Head of caudate nucleus (tissue), 42 donors: Measurements from ENCODE around the gene LIMS4.
"Not testable (repeated sequence)": the region's sequence is repeated elsewhere in the genome, so short reads cannot be mapped to it uniquely, and the experiment has no call there.

Source experiments
- DNase-seq, 42 donors: peaks; one replicate each; pipeline versions ENCODE4 v3.0.0 to v3.0.0-alpha.2; 2020 to 2021; ENCODE audit warnings: mixed read lengths in 7 of 42
- intact Hi-C: fragments of 100-400 bp; cut with DNase I; formaldehyde crosslinking; loops from one replicate; pipeline ENCODE4 v1.15.0; 2022

Gene LIMS4

GRCh38 chr2:110456291-110457213, 16.1 kb downstream of the LIMS4 start:
- intact Hi-C loops, DNase-seq: not testable (repeated sequence)

GRCh38 chr2:110455080-110455670, 17.4 kb downstream of the LIMS4 start:
- DNase-seq, intact Hi-C loops: not testable (repeated sequence)

GRCh38 chr2:110450951-110451350, 21.7 kb downstream of the LIMS4 start:
- intact Hi-C loops, DNase-seq: not testable (repeated sequence)

- intact Hi-C loops, DNase-seq: not testable (repeated sequence)
Measured at GRCh38 chr2:110449127-110449947, 23.3 kb downstream of the LIMS4 start.

GRCh38 chr2:110446644-110447043, 26.0 kb downstream of the LIMS4 start:
- DNase-seq, intact Hi-C loops: not testable (repeated sequence)

GRCh38 chr2:110443305-110444005, 29.2 kb downstream of the LIMS4 start:
- DNase-seq, intact Hi-C loops: not testable (repeated sequence)

GRCh38 chr2:110441905-110442304, 30.7 kb downstream of the LIMS4 start:
- intact Hi-C loops, DNase-seq: not testable (repeated sequence)

GRCh38 chr2:110434565-110434964, 38.1 kb downstream of the LIMS4 start:
- intact Hi-C loops, DNase-seq: not testable (repeated sequence)

GRCh38 chr2:110425725-110426124, 46.9 kb downstream of the LIMS4 start:
- intact Hi-C loops, DNase-seq: not testable (repeated sequence)

GRCh38 chr2:110424421-110424820, 48.2 kb downstream of the LIMS4 start:
- intact Hi-C loops, DNase-seq: not testable (repeated sequence)

GRCh38 chr2:110423574-110423962, 49.0 kb downstream of the LIMS4 start:
- intact Hi-C loops = not testable (repeated sequence)

GRCh38 chr2:110422852-110423573, 49.6 kb downstream of the LIMS4 start:
- intact Hi-C loops = not testable (repeated sequence)

More at GRCh38 chr2:110423574-110423962, 49.0 kb downstream of the LIMS4 start:
- not testable (repeated sequence) for DNase-seq

GRCh38 chr2:110420641-110421354, 51.8 kb downstream of the LIMS4 start:
- DNase-seq, intact Hi-C loops: not testable (repeated sequence)

More at GRCh38 chr2:110422852-110423573, 49.6 kb downstream of the LIMS4 start:
- not testable (repeated sequence) for DNase-seq

- DNase-seq, intact Hi-C loops: not testable (repeated sequence)
Measured at GRCh38 chr2:110407142-110407541, 65.5 kb downstream of the LIMS4 start.

GRCh38 chr2:110404988-110405387, 67.6 kb downstream of the LIMS4 start:
- intact Hi-C loops = not testable (repeated sequence)

GRCh38 chr2:110404246-110404645, 68.4 kb downstream of the LIMS4 start:
- DNase-seq, intact Hi-C loops: not testable (repeated sequence)

More at GRCh38 chr2:110404988-110405387, 67.6 kb downstream of the LIMS4 start:
- DNase-seq = not testable (repeated sequence)

GRCh38 chr2:110401001-110401618, 71.5 kb downstream of the LIMS4 start:
- intact Hi-C loops, DNase-seq: not testable (repeated sequence)
